GM12891 (cell line): ENCODE results near the gene MPZ.
"Not testable (repeated sequence)": the region's sequence is repeated elsewhere in the genome, so short reads cannot be mapped to it uniquely, and the experiment has no call there.

Source experiments
- PAX5 ChIP-seq: IDR thresholded peaks from 2 replicates; pipeline ENCODE4 v1.6.1; 2011; ENCODE audit warnings: low read length, moderate library complexity, mild to moderate bottlenecking; ENCODE audit not compliant: insufficient read depth, severe bottlenecking
- POLR2A ChIP-seq: IDR thresholded peaks from 2 replicates; pipeline ENCODE4 v1.6.1; 2011; ENCODE audit warnings: low read depth, low read length, control low read depth
- POLR2AphosphoS5 ChIP-seq: IDR thresholded peaks from 2 replicates; pipeline ENCODE4 v1.6.1; 2011; ENCODE audit warnings: low read depth, low read length, control low read depth
- SPI1 ChIP-seq: IDR thresholded peaks from 2 replicates; pipeline ENCODE4 v1.6.1; 2011; ENCODE audit warnings: low read depth, low read length, control low read depth
- TAF1 ChIP-seq: IDR thresholded peaks from 2 replicates; pipeline ENCODE4 v1.6.1; 2011; ENCODE audit warnings: low read depth, low read length, control low read depth

DNA sequence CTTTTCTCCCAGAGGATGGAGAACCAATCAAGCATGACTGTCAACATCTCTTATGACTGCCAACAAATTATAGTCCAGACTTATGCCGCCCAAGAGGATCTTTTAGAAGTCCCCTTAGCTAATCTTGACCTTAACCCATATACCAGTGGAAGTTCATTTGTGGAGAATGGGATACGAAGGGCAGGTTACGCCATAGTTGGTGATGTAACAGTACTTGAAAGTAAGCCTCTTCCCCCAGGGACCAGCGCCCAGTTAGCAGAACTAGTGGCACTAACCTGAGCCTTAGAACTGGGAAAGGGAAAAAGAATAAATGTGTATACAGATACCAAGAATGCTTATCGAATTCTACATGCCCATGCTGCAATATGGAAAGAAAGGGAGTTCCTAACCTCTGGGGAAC lies 54.5 kb downstream of the MPZ start:
- not testable (repeated sequence) for TF ChIP-seq POLR2A, POLR2AphosphoS5, TAF1, SPI1, PAX5
